ENCODE data around the gene PPP2R5C. TPM values are rescaled to one million over a fixed set of nuclear protein-coding genes. Genes with fewer than 3 reads are reported as not detected.

PPP2R5C gene
- total and polyA plus RNA-seq, 7 donors: 90.2 to 175 (median 131) TPM

DNA sequence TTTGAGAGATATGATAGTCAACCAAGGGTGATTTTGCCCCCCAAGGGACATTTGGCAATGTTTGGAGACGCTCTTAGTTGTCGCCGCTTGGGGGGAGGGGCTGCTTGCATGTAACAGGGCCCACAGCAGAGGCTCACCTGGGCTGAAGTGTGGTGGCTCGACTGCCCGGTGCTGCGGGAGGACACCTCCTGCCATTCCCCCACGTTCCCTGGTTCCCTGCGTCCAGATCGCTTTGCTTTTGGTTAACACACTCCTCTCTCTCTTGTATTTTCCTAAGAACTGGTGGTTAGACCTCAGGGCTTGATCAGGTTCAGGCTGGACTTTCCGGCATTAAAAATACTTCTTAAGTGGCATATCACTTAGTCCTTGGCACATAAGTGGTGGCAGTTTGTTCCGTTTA is 18.9 kb downstream of the PPP2R5C start:
- H3K27me3 ChIP-seq: no peaks in the 10 kb centered on the region
- no peaks in the 10 kb centered on the region for H3K36me3 ChIP-seq
- 82 to 89% methylated on average over 11 of the region's 11 CpGs for WGBS, 2 donors
- no peak overlapping the region for H3K27ac ChIP-seq
- peaks cover 0 to 18% (median 15%) of the 10 kb centered on the region in 4 donors for H3K4me1 ChIP-seq
- no peak for DNase-seq
- intact Hi-C loops (cut with DNase I): no loop called here
- H3K4me3 ChIP-seq: peak overlapping the region in 1 of 4 donors; percentile 52
- TF ChIP-seq POLR2A (IDR thresholded peaks at IDR 0.05): no peak
- no peak for TF ChIP-seq POLR2AphosphoS5 (IDR thresholded peaks at IDR 0.05)
- TF ChIP-seq, protein P1, sequence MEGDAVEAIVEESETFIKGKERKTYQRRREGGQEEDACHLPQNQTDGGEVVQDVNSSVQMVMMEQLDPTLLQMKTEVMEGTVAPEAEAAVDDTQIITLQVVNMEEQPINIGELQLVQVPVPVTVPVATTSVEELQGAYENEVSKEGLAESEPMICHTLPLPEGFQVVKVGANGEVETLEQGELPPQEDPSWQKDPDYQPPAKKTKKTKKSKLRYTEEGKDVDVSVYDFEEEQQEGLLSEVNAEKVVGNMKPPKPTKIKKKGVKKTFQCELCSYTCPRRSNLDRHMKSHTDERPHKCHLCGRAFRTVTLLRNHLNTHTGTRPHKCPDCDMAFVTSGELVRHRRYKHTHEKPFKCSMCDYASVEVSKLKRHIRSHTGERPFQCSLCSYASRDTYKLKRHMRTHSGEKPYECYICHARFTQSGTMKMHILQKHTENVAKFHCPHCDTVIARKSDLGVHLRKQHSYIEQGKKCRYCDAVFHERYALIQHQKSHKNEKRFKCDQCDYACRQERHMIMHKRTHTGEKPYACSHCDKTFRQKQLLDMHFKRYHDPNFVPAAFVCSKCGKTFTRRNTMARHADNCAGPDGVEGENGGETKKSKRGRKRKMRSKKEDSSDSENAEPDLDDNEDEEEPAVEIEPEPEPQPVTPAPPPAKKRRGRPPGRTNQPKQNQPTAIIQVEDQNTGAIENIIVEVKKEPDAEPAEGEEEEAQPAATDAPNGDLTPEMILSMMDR (IDR thresholded peaks at IDR 0.05): no peak
- no peak for TF ChIP-seq EP300 (IDR thresholded peaks at IDR 0.05)
- no peaks in the 10 kb centered on the region for H3K9me3 ChIP-seq

- no peak for DNase-seq
- intact Hi-C loops (cut with DNase I): no loop called here
- Histone ChIP-seq H3K27ac (peak overlapping the region in 2 of 4 donors; percentile 5 to 58), H3K9me3 (no peaks in the 10 kb centered on the region), H3K27me3 (no peaks in the 10 kb centered on the region), H3K4me1 (peaks cover 0 to 18% (median 15%) of the 10 kb centered on the region in 4 donors), H3K4me3 (peak overlapping the region; percentile 38 to 86 (median 60)), H3K36me3 (no peaks in the 10 kb centered on the region)
- TF ChIP-seq EP300 (IDR thresholded peaks at IDR 0.05) (no peak), POLR2A (IDR thresholded peaks at IDR 0.05) (no peak), POLR2AphosphoS5 (IDR thresholded peaks at IDR 0.05) (no peak)
- TF ChIP-seq, protein P1 (IDR thresholded peaks at IDR 0.05): no peak
- WGBS, 2 donors: 6 to 21% methylated on average over 15 of the region's 15 CpGs
Observed at GRCh38 chr14:101780887-101781239, 19.4 kb downstream of the PPP2R5C start.

DNA sequence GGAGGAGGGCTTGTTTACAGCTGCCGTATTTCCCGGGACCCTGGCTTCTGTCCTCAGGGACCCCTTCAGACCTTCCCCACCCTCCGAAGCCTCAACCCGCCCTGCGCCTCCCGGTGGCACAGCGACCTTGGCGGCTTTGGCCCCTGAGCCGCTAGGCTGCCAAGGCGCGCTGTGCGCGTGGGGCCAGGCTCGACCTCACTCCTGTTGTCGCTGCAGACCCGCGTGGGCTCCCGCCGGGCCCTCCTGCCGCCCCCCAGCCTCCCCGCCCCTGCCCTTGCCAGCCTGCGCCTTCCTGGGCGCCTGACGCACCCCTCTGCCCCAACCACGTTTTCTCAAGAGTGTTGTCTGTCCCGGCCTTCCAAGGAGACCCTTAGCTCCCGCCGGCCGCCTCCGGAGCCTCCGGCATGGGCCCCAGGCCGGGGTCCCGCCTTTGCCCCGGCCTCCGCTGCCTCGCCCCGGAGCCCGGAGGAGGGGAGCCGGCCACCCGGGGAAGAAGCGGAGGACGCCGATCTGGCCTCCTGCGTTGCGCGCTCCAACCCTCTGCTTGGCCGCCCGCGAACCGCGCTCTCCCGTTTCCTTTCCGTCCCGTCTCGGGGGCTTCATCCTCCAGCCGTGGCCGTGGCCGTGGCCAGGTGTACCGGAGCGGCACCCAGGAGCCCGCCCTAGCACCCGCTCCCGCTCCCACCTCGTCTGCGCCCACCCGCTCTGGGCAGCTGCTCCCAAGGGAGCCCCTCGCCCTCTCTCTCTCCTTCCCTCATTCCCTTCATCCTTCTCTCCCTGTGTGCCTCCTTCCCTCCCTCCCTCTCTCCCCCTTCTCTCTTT is 19.9 kb downstream of the PPP2R5C start:
- intact Hi-C loops (cut with DNase I): no loop called here
- H3K36me3 ChIP-seq: no peaks in the 10 kb centered on the region
- H3K27me3 ChIP-seq: no peaks in the 10 kb centered on the region
- 1 to 2% methylated on average over 67 of the region's 67 CpGs for WGBS, 2 donors
- H3K27ac ChIP-seq: peak overlapping the region in 3 of 4 donors; percentile 5 to 58 (median 34)
- H3K4me1 ChIP-seq: peaks cover 0 to 18% (median 15%) of the 10 kb centered on the region in 4 donors
- peak overlapping the region; percentile 38 to 86 (median 60) for H3K4me3 ChIP-seq
- no peak for DNase-seq
- TF ChIP-seq, protein P1 (IDR thresholded peaks at IDR 0.05): no peak
- TF ChIP-seq EP300 (IDR thresholded peaks at IDR 0.05) (no peak), POLR2A (IDR thresholded peaks at IDR 0.05) (no peak), POLR2AphosphoS5 (IDR thresholded peaks at IDR 0.05) (no peak)
- H3K9me3 ChIP-seq: no peaks in the 10 kb centered on the region

DNA sequence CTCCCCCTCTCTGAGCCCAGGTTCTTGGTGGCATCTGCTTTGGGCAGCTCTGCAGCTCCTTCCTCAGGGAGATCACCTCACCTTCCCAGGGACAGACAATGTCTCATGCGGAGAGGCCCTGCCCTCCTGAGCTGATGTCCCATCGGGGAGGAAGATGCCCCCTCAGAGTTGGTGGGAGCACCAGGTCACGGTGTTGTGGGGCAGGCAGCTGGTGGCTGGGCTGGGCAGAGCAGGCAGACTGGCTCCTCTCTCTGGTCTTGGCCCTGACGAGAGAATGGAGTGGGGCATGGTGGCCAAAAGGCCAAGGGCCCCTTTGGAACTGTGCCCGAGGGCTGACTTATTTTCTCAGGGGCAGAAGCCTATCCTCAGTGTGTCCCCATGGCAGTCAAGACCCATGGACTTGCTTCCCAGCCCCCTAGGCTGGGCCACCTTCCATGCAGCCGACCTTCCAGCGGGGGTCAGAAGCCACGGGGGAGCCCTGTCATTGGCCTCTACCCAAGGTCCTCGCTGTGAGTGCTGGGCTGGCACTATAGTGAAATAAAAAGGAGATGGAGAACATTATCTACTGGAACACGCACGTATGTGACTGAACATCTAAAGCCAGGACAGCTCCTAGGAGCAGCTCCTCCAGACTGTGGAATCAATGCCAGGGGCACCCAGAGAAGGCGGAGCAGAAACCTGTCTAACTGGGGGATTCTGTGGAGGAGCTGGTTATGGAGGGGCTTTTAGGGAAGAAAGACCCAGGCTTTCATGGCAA is 21.9 kb downstream of the PPP2R5C start:
- no peak overlapping the region for H3K27ac ChIP-seq

More for the DNA sequence above, 21.9 kb downstream of the PPP2R5C start:
- TF ChIP-seq POLR2AphosphoS5 (IDR thresholded peaks at IDR 0.05): no peak
- TF ChIP-seq, protein P1 (IDR thresholded peaks at IDR 0.05): no peak
- no peak for TF ChIP-seq EP300 (IDR thresholded peaks at IDR 0.05)
- no peak for TF ChIP-seq POLR2A (IDR thresholded peaks at IDR 0.05)
- Histone ChIP-seq H3K27me3 (no peaks in the 10 kb centered on the region), H3K36me3 (no peaks in the 10 kb centered on the region), H3K4me1 (peaks cover 0 to 18% (median 15%) of the 10 kb centered on the region in 4 donors), H3K9me3 (no peaks in the 10 kb centered on the region), H3K4me3 (no peak overlapping the region)
- intact Hi-C loops (cut with DNase I): no loop called here
- no peak for DNase-seq
- WGBS, 2 donors: 95 to 96% methylated on average over 12 of the region's 12 CpGs
